ENCODE data around the gene STX1A.

GRCh38 chr7:73740771-73741170 lies 21.3 kb upstream of the STX1A start:
- TF ChIP-seq CTCF (IDR thresholded peaks at IDR 0.05) (no peak), POLR2A (IDR thresholded peaks at IDR 0.05) (no peak), POLR2AphosphoS5 (IDR thresholded peaks at IDR 0.05) (no peak)
